Gastroesophageal sphincter (tissue), 3 donors: ENCODE results near the gene COL5A2.

Experiments used
- EP300 ChIP-seq: sonication (generic); formaldehyde crosslinking; IDR thresholded peaks from one replicate; pipeline ENCODE4 v1.6.1; 2017; ENCODE audit warnings: antibody characterized with exemption, mild to moderate bottlenecking
- POLR2A ChIP-seq, 2 donors: fragments of 450-650 bp; IDR thresholded peaks; one replicate each; pipeline ENCODE4 v1.6.1; 2017; ENCODE audit warnings: antibody characterized with exemption in 2 of 2, mild to moderate bottlenecking in 2 of 2, moderate library complexity in 1 of 2
- POLR2AphosphoS5 ChIP-seq: sonication (generic); formaldehyde crosslinking; IDR thresholded peaks from one replicate; pipeline ENCODE4 v1.6.1; 2017; ENCODE audit warnings: antibody characterized with exemption
- TF ChIP-seq, protein P1 (sequence below), 4 experiments: fragments of 200-600 bp in 2 of 4; fragments of 450-650 bp in 2 of 4; sonication (generic) in 1 of 4; IDR thresholded peaks; one replicate each; pipeline ENCODE4 v1.5.1; 2017 to 2019; ENCODE audit warnings: antibody characterized with exemption in 4 of 4, mild to moderate bottlenecking in 2 of 4, moderate library complexity in 2 of 4

DNA sequence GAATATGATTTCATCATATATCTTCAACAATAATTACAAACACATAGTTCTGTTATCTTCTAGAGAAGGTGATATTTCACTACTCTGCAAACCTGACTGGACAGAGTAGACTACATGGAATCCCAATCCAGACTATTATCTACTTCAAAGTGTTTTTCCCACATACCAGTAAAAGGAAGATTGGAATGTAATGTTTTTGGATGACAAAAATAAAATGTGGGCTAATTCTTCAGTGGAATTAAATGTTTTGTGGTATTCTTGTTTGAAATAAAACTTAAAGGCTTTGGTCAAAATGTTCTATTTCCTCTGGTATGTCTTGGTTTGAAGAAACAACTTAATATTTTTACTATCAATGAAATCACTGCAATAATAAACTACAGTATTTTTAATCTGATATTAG, 22.1 kb downstream of the COL5A2 start:
- TF ChIP-seq, protein P1, sequence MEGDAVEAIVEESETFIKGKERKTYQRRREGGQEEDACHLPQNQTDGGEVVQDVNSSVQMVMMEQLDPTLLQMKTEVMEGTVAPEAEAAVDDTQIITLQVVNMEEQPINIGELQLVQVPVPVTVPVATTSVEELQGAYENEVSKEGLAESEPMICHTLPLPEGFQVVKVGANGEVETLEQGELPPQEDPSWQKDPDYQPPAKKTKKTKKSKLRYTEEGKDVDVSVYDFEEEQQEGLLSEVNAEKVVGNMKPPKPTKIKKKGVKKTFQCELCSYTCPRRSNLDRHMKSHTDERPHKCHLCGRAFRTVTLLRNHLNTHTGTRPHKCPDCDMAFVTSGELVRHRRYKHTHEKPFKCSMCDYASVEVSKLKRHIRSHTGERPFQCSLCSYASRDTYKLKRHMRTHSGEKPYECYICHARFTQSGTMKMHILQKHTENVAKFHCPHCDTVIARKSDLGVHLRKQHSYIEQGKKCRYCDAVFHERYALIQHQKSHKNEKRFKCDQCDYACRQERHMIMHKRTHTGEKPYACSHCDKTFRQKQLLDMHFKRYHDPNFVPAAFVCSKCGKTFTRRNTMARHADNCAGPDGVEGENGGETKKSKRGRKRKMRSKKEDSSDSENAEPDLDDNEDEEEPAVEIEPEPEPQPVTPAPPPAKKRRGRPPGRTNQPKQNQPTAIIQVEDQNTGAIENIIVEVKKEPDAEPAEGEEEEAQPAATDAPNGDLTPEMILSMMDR (IDR thresholded peaks at IDR 0.05) = no peak
- TF ChIP-seq EP300 (no peak), POLR2AphosphoS5 (no peak), POLR2A (IDR thresholded peaks at IDR 0.05) (no peak)
